ENCODE results near the gene FOXN4. TPM values are rescaled to one million over a fixed set of nuclear protein-coding genes. Genes with fewer than 3 reads are reported as not detected.

The FOXN4 gene
- total and polyA plus RNA-seq, 2 donors (not counting 3 experiments of a cell fraction or from before 2014, with no cell fraction given), result not detected

DNA sequence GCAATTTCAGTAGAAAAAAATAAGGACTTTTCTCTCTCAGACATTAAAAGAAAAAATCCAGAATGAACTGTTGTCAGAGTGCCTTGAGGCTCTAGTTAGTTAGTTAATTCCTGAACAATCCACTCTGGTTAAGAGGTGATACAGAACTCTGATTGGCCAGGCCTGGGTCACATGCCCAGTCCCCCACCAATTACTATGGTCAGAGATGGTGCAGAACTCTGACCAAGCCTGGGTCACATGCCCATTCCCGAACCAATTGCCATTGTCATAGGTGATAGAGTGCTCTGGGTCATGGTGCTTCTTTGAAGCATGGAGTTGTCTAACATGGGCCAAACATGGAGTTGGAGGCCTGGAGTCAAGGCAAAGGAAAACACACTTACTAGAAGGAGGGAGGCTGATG, 27.5 kb upstream of the FOXN4 start:
- no peaks in the 10 kb centered on the region for H3K9me3 ChIP-seq (replicated peaks; ENCODE audit: control insufficient read depth, insufficient read depth, low read length)
- no peak for DNase-seq (ENCODE audit: low read depth, low spot score)
- no peaks in the 10 kb centered on the region for H3K36me3 ChIP-seq (ENCODE audit: control insufficient read depth in 2 of 2, extremely low read depth in 1 of 2, insufficient read depth in 2 of 2, low read length in 2 of 2)
- dilution Hi-C loops (cut with MboI; ENCODE audit: extremely low pct_ligation_motif_present, low sequenced_read_pairs), result no loop called here
- ChIA-PET POLR2A (no interaction called here), CTCF (no interaction called here)
- BruUV-seq (replicated peaks), result no TSS peak
- H2AFZ ChIP-seq (ENCODE audit: low read depth, low read length), result no peak overlapping the region
- H3K27ac ChIP-seq (ENCODE audit: insufficient read depth, low read depth, low read length), result no peak overlapping the region
- H3K9me1 ChIP-seq (replicated peaks; ENCODE audit: control insufficient read depth, extremely low read depth, insufficient read depth, low read length), result no peaks in the 10 kb centered on the region
- no peak overlapping the region for H3K9ac ChIP-seq (replicated peaks; ENCODE audit: extremely low read depth, insufficient read depth, low read length)
- intact Hi-C loops (cut with micrococcal nuclease), result loop anchor here (1.0 kb wide), 1 partner anchor 42 kb away; no protein-coding TSS in a partner anchor
- H3K4me1 ChIP-seq (ENCODE audit: control insufficient read depth, extremely low read depth, insufficient read depth, low read length), result no peaks in the 10 kb centered on the region
- no peak overlapping the region for H3K4me2 ChIP-seq (ENCODE audit: insufficient read depth, low read length)
- FAIRE-seq, result no peak
- no peaks in the 10 kb centered on the region for H3K79me2 ChIP-seq (ENCODE audit: control insufficient read depth, insufficient read depth, low read length)
- H4K20me1 ChIP-seq (replicated peaks; ENCODE audit: control insufficient read depth, extremely low read depth, insufficient read depth, low read length), result no peaks in the 10 kb centered on the region
- no peak overlapping the region for H3K4me3 ChIP-seq (replicated peaks in 1 of 3; ENCODE audit: insufficient read depth in 1 of 3, low read depth in 1 of 3, low read length in 3 of 3)
- TF ChIP-seq, protein P1, sequence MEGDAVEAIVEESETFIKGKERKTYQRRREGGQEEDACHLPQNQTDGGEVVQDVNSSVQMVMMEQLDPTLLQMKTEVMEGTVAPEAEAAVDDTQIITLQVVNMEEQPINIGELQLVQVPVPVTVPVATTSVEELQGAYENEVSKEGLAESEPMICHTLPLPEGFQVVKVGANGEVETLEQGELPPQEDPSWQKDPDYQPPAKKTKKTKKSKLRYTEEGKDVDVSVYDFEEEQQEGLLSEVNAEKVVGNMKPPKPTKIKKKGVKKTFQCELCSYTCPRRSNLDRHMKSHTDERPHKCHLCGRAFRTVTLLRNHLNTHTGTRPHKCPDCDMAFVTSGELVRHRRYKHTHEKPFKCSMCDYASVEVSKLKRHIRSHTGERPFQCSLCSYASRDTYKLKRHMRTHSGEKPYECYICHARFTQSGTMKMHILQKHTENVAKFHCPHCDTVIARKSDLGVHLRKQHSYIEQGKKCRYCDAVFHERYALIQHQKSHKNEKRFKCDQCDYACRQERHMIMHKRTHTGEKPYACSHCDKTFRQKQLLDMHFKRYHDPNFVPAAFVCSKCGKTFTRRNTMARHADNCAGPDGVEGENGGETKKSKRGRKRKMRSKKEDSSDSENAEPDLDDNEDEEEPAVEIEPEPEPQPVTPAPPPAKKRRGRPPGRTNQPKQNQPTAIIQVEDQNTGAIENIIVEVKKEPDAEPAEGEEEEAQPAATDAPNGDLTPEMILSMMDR (IDR thresholded peaks at IDR 0.05; ENCODE audit: extremely low read depth in 1 of 2, insufficient read depth in 1 of 2, low read depth in 1 of 2, low read length in 2 of 2), result no peak
- TF ChIP-seq EZH2 (IDR thresholded peaks at IDR 0.05; ENCODE audit: borderline replicate concordance, low read depth, low read length, severe bottlenecking) (no peak), FOS (IDR thresholded peaks at IDR 0.05; ENCODE audit: borderline replicate concordance, insufficient read depth, low read length) (no peak), POLR2AphosphoS5 (IDR thresholded peaks at IDR 0.05; ENCODE audit: insufficient read depth, low read depth, low read length) (no peak), MYC (IDR thresholded peaks at IDR 0.05; ENCODE audit: low read depth, low read length) (no peak), JUN (IDR thresholded peaks at IDR 0.05; ENCODE audit: borderline replicate concordance, insufficient read depth, insufficient read length, low read depth) (no peak), GATA2 (IDR thresholded peaks at IDR 0.05; ENCODE audit: insufficient read depth, insufficient read length, low read depth, low read length) (no peak), POLR2A (IDR thresholded peaks at IDR 0.05; ENCODE audit: low read depth, low read length) (no peak)
- TF ChIP-seq, protein P2, sequence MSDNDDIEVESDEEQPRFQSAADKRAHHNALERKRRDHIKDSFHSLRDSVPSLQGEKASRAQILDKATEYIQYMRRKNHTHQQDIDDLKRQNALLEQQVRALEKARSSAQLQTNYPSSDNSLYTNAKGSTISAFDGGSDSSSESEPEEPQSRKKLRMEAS (IDR thresholded peaks at IDR 0.05; ENCODE audit: insufficient read depth, insufficient read length), result no peak
- H3K27me3 ChIP-seq (ENCODE audit: control insufficient read depth in 2 of 2, insufficient read depth in 2 of 2, low read length in 2 of 2), result peaks cover 0 to 2% of the 10 kb centered on the region in 2 experiments

All from endothelial cell of umbilical vein (primary cell).